Stimulated activated CD4-positive, alpha-beta T cell treated with anti-CD3 and anti-CD28 coated beads, TNF-alpha, amount 100 ng/mL, for 4 hours (primary cell): ENCODE results near the gene ENO4.

Experiments used
- DNase-seq, 3 experiments: peaks; one replicate each; pipeline ENCODE4 v3.0.0-alpha.2; 2020; ENCODE audit warnings: low read depth in 3 of 3

The ENO4 gene

GRCh38 chr10:116913695-116914094, 64.4 kb downstream of the ENO4 start:
- DNase-seq: no peak

DNA sequence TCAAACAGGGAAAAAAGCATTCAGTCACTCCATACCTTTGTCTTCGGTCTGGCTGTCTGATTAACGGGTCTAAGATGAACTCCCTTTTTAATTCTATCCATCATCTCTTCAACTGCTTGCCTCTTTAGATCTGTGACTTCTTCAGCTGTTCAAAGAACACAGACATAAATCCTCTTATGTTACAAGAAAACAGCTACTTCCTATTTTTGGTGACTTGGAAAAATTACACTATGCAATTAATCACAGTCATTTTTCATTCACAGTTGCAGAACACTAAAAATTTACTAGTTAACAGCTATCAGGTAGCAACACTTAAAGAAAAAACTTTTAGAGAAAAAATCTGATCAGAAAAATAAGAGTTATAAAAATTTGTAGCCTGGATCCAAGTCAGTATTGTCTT, 66.0 kb downstream of the ENO4 start:
- no peak for DNase-seq

DNA sequence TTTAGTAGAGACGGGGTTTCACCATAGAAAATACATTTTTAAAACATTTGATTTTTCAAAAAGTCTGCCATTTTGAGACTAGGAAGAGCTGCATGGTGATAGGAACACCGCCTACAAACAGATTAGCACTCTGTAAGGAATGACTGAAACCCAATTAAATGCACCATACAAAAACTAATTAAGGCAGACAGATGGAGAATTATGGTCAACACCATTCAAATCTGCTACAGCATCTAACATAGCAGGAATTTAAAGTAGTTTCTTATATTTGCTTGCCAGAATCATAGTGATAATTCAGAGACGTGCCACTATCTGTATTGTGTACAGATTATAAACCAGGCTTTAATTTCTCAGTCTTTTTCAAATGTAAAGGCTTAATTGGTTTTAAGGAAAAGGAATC, 68.2 kb downstream of the ENO4 start:
- DNase-seq: no peak

GRCh38 chr10:116918583-116918982, 69.3 kb downstream of the ENO4 start:
- no peak for DNase-seq

- no peak for DNase-seq
Observed at GRCh38 chr10:116919164-116919563, 69.9 kb downstream of the ENO4 start.

DNA sequence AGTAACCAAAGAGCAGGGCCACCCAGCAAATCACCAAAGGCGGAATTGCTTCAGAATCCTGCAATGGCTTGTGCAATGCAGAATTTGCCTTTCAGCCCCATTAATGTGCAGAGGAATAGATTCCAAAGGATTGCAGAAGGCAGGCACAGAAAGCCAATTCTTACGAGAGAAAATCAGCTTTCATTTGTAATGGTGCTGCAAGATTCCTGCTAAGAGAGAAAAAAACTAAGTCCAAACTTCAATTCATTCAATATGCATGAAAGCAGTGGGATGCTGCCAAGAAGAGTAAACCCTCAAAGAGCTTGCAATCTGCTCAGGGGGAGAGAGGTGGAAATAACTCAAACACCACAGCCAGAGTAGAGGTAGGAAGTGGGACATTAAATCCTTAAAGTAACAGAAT, 70.4 kb downstream of the ENO4 start:
- DNase-seq: no peak

GRCh38 chr10:116925056-116925455, 75.8 kb downstream of the ENO4 start:
- no peak for DNase-seq

DNA sequence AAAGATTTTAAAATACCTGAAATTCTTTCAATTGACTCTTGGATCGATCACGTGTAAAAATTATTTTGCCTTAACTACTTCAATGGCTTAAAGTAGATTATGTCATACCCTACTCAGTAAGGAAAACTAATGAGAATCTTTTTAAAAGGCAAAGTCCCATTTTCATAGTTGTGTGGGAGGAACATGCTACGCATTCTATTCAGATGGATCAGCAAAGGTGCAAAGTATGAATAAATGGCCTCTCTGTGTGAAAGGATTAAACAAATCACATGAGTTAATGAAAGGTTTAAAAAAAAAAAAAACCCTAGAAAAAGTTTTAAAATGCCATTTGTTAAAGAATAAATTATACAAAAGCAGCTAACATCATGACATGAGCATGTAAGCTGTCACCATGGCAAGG, 77.1 kb downstream of the ENO4 start:
- DNase-seq: no peak

DNA sequence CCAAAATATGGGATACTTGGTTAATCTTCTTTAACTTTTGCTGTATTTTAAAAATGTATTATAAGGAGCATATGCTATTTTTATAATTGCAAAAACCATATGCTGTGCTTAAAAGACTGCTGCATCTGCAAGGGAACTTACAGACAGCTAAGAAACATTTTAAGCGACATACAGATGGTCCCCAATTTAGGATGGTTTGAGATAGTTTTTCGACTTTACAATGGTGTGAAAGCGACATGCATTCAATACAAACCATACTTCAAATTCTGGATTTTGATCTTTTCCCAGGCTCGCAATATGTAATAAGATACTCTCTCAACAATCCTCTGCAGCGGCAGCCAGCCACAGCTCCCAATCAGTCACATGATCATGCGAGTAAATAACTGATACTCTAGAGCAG, 82.5 kb downstream of the ENO4 start:
- no peak for DNase-seq
